ENCODE data around the gene MAP2K7. TPM values are rescaled to one million over a fixed set of nuclear protein-coding genes. Genes with fewer than 3 reads are reported as not detected.

Gene MAP2K7
- total RNA-seq, 4 donors from 2014 or later = 13.9 to 23.4 (median 17.9) TPM

DNA sequence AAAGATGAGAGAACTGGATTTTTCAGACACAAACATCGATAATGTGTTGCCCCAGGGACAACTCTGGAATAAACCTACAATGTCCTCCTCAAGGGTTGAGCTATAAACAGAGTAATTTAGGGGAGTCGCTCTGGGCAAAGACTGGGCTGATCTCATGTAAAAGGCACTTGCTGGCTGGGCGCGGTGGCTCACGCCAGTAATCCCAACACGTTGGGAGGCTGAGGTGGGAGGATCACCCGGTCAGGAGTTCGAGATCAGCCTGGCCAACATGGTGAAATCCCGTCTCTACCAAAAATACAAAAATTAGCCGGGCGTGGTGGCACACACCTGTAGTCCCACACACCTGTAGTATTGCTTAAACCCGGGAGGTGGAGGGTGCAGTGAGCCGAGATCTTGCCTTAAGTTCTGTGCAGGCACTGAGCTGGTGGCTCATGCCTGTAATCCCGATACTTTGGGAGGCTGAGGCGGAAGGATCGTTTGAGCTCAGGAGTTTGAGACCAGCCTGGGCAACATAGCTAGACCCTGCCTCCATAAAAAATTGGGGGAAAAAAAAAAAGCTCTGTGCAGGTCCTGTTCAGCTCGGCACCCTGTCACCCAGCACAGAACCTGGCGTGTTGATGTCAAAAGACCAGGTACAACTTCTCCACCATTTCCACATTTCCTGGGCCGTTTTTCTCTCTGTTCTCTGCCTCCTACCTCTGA is 38.4 kb downstream of the MAP2K7 start:
- Histone ChIP-seq H3K27ac (peak overlapping the region in 2 of 4 donors; percentile 92 to 97), H3K9me3 (no peaks in the 10 kb centered on the region), H3K27me3 (no peaks in the 10 kb centered on the region), H3K4me3 (peak overlapping the region in 1 of 2 donors; percentile 72), H3K36me3 (peaks cover 0 to 46% of the 10 kb centered on the region in 2 donors), H3K4me1 (peaks cover 0 to 69% (median 18%) of the 10 kb centered on the region in 3 donors)
- TF ChIP-seq CTCF (IDR thresholded peaks at IDR 0.05) (no peak), POLR2A (IDR thresholded peaks at IDR 0.05) (no peak), POLR2AphosphoS5 (IDR thresholded peaks at IDR 0.05) (no peak), EP300 (IDR thresholded peaks at IDR 0.05) (no peak)
- WGBS, 2 donors (ENCODE audit: low coverage in 1 of 2) = 68 to 80% methylated on average over 5 of the region's 19 CpGs
- no peak for ATAC-seq

DNA sequence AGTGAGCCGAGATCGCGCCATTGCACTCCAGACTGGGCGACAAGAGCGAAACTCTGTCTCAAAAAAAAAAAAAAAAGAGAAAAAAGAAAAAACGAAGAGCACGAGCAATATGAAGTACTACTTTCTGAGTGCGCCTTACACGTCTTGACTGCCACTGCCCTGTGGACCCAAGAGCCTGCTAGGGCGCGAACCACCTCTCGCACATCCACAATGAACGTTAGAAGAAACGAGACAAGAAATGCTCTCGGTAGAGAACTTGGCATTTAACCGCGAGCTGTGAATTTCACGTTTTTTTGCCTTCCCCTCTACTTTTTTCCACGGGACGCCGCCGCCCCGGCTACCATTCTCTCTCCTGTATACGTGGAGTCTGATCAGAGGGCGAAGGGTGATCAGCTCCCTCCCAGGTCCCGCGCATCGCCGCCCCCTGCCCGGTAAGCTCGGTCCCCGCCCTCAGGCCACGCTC is 39.3 kb downstream of the MAP2K7 start:
- WGBS, 2 donors (ENCODE audit: low coverage in 1 of 2) = 1% methylated on average over 15 to 20 of the region's 33 CpGs
- H3K9me3 ChIP-seq = no peaks in the 10 kb centered on the region
- peak overlapping the region; percentile 92 to 97 (median 93) for H3K27ac ChIP-seq
- H3K4me1 ChIP-seq = peaks cover 0 to 65% (median 18%) of the 10 kb centered on the region in 3 donors
- H3K4me3 ChIP-seq = peak overlapping the region; percentile 62 to 72
- no peak for TF ChIP-seq POLR2AphosphoS5 (IDR thresholded peaks at IDR 0.05)
- no peaks in the 10 kb centered on the region for H3K27me3 ChIP-seq
- ATAC-seq = no peak
- H3K36me3 ChIP-seq = peaks cover 0 to 36% of the 10 kb centered on the region in 2 donors

- ATAC-seq = peak; percentile 99
- no peaks in the 10 kb centered on the region for H3K9me3 ChIP-seq
- H3K4me1 ChIP-seq = peaks cover 0 to 59% (median 18%) of the 10 kb centered on the region in 3 donors
- peaks cover 0 to 30% of the 10 kb centered on the region in 2 donors for H3K36me3 ChIP-seq
- no peak for TF ChIP-seq CTCF (IDR thresholded peaks at IDR 0.05)
- TF ChIP-seq POLR2A (IDR thresholded peaks at IDR 0.05) = peak; percentile 59 to 65
- TF ChIP-seq EP300 (IDR thresholded peaks at IDR 0.05) = no peak
- peak; percentile 92 for TF ChIP-seq POLR2AphosphoS5 (IDR thresholded peaks at IDR 0.05)
- peak within 1 kb of the TSS; percentile 62 to 72 for H3K4me3 ChIP-seq
- 0% methylated on average over 2 to 14 of the region's 56 CpGs for WGBS, 2 donors (ENCODE audit: low coverage in 1 of 2)
- H3K27me3 ChIP-seq = no peaks in the 10 kb centered on the region
- peak within 1 kb of the TSS; percentile 92 to 97 (median 93) for H3K27ac ChIP-seq
These were observed 39.9 kb downstream of the MAP2K7 start, which contains the start of gene TIMM44 for GRCh38 chr19:7943444-7944176. Gene TIMM44 (minus strand): TSS chr19:7943666. CDS start chr19:7943651, 15 bp downstream.

GRCh38 chr19:7944177-7944761 is 40.6 kb downstream of the MAP2K7 start:
- Histone ChIP-seq H3K4me1 (peaks cover 0 to 53% (median 18%) of the 10 kb centered on the region in 3 donors), H3K27me3 (no peaks in the 10 kb centered on the region), H3K27ac (peak overlapping the region; percentile 80 to 97 (median 92)), H3K4me3 (peak overlapping the region; percentile 34 to 72), H3K36me3 (peaks cover 0 to 23% of the 10 kb centered on the region in 2 donors), H3K9me3 (no peaks in the 10 kb centered on the region)
- ATAC-seq = peak; percentile 57
- 21 to 32% methylated on average over 4 to 11 of the region's 18 CpGs for WGBS, 2 donors (ENCODE audit: low coverage in 1 of 2)
- no peak for TF ChIP-seq POLR2A (IDR thresholded peaks at IDR 0.05)
- TF ChIP-seq CTCF (IDR thresholded peaks at IDR 0.05) = peak in 3 of 4 experiments; percentile 86 to 92 (median 89)

GRCh38 chr19:7947939-7948338 is 44.3 kb downstream of the MAP2K7 start:
- TF ChIP-seq CTCF (IDR thresholded peaks at IDR 0.05) (no peak), POLR2A (IDR thresholded peaks at IDR 0.05) (no peak), POLR2AphosphoS5 (IDR thresholded peaks at IDR 0.05) (no peak), EP300 (IDR thresholded peaks at IDR 0.05) (no peak)
- H3K36me3 ChIP-seq = no peaks in the 10 kb centered on the region

More at GRCh38 chr19:7947939-7948338, 44.3 kb downstream of the MAP2K7 start:
- no peak for ATAC-seq
- no peak overlapping the region for H3K27ac ChIP-seq
- no peak overlapping the region for H3K4me3 ChIP-seq
- peaks cover 0 to 16% (median 3%) of the 10 kb centered on the region in 3 donors for H3K4me1 ChIP-seq
- WGBS, 2 donors (ENCODE audit: low coverage in 1 of 2) = 88 to 89% methylated on average over 1 to 4 of the region's 4 CpGs
- no peaks in the 10 kb centered on the region for H3K27me3 ChIP-seq
- H3K9me3 ChIP-seq = no peaks in the 10 kb centered on the region

Data from gastroesophageal sphincter (tissue), 4 donors.